ENCODE results near the gene MLIP. TPM values are rescaled to one million over a fixed set of nuclear protein-coding genes. Genes with fewer than 3 reads are reported as not detected.

The MLIP gene
- total RNA-seq, 2 experiments from 2014 or later: not detected

DNA sequence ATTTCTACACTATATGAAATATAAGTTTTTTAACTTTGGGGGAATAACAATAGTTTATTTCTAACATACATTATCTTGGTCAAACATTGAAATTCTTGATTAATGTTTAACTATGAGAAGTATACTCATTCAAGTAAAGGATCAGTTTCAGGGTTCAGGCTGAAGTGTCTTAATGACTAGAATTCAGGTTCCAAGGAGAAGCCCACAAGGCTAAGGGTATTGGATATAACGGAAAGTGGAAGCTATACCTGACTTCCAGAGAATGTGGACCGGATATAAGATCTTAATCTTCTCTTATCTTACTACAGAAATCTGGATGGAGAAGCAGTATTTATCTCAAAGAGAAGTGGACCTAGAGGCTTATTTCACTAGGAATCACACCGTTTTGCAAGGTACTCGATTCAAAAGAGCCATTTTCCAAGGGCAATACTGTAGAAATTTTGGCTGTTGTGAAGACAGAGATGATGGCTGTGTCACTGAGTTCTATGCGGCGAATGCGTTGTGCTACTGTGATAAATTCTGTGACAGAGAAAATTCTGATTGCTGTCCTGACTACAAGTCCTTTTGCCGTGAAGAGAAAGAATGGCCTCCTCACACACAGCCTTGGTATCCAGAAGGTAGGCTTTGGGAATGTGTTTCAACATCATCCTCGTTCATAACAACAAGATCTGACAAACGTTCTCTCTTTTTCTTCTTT is 197.2 kb downstream of the MLIP start, which contains the start of gene TINAG:
Gene TINAG (plus strand): TSS at position 153 of the 697 bp plus-strand sequence. CDS start 110 bp downstream, at position 263.
- ChIA-PET CTCF (no interaction called here), POLR2A (no interaction called here)
- H3K36me3 Mint-ChIP-seq: no peaks in the 10 kb centered on the region
- no peaks in the 10 kb centered on the region for H3K4me1 Mint-ChIP-seq (ENCODE audit: low read depth)
- no peak within 1 kb of the TSS for H3K27ac Mint-ChIP-seq
- intact Hi-C loops (cut with micrococcal nuclease): no loop called here
- no peak for DNase-seq
- H3K4me3 Mint-ChIP-seq: no peak within 1 kb of the TSS
- no peaks in the 10 kb centered on the region for H3K27me3 Mint-ChIP-seq
- no peaks in the 10 kb centered on the region for H3K9me3 Mint-ChIP-seq

GRCh38 chr6:54308986-54309315 is 197.7 kb downstream of the MLIP start:
- DNase-seq: no peak
- Mint-ChIP-seq H3K36me3 (no peaks in the 10 kb centered on the region), H3K27ac (no peak overlapping the region), H3K4me3 (no peak overlapping the region), H3K27me3 (no peaks in the 10 kb centered on the region), H3K9me3 (peaks cover 2% of the 10 kb centered on the region), H3K4me1 (ENCODE audit: low read depth) (no peaks in the 10 kb centered on the region)
- ChIA-PET POLR2A (no interaction called here), CTCF (no interaction called here)
- intact Hi-C loops (cut with micrococcal nuclease): no loop called here

DNA sequence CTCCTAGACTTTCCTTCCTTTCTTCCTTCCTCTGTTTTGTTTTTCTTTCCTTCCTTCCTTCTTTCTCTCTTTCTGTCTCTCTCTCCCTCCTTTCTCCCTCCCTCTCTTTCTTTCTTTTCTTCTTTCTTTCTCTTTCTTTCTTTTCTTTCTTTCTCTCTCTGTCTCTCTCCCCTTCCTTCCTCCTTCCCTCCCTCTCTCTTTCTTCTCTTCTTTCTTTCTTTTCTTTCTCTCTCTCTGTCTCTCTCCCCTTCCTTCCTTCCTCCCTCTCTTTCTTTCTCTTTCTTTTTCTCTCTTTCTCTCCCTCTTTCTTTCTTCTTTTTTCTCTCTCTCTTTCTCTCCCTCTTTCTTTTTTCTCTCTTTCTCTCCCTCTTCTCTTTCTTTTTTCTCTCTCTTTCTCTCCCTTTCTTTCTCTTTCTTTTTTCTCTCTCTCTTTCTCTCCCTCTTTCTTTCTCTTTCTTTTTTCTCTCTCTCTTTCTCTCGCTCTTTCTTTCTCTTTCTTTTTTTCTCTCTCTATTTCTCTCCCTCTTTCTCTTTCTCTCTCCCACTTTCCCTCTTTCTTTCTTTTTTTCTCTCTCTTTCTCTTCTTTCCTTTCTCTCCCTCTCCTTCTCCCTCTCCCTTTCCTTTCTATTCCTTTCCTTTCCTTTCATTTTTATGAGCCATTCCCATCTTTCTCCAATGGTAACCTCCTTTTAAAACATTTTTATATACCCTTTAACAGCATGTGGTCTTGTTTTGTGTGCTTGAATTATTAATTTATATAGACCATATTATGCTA is 199.3 kb downstream of the MLIP start:
- no peak overlapping the region for H3K4me3 Mint-ChIP-seq
- intact Hi-C loops (cut with micrococcal nuclease): no loop called here
- DNase-seq: no peak
- no peaks in the 10 kb centered on the region for H3K27me3 Mint-ChIP-seq
- no peak overlapping the region for H3K27ac Mint-ChIP-seq
- peaks cover 2% of the 10 kb centered on the region for H3K9me3 Mint-ChIP-seq
- CTCF ChIA-PET: no interaction called here
- no peaks in the 10 kb centered on the region for H3K36me3 Mint-ChIP-seq
- no peaks in the 10 kb centered on the region for H3K4me1 Mint-ChIP-seq (ENCODE audit: low read depth)
- POLR2A ChIA-PET: no interaction called here

DNA sequence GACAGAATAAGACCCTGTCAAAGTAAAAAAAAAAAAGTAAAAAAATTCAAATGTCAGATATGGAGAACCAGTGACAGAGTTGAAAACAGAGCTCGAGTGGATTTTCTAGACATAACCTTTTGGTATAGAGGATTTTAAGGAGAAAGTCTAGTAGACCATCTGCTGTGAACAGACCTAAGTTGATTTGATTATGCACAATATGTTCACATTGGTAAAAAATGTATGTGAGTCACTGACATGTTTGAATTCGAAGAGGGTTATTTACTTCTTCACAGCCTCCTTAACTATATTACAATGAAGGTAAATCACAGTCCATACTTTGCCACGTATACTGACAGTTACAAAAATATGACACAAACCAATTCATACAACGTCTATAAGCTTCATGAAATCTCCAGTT is 204.4 kb downstream of the MLIP start:
- Mint-ChIP-seq H3K27me3 (no peaks in the 10 kb centered on the region), H3K4me1 (ENCODE audit: low read depth) (no peaks in the 10 kb centered on the region), H3K36me3 (no peaks in the 10 kb centered on the region), H3K27ac (no peak overlapping the region), H3K4me3 (no peak overlapping the region), H3K9me3 (peaks cover 2% of the 10 kb centered on the region)
- ChIA-PET POLR2A (no interaction called here), CTCF (no interaction called here)
- intact Hi-C loops (cut with micrococcal nuclease): no loop called here
- DNase-seq: no peak

Other genes with a start within 250 kb of the MLIP start
- not detected for gene TINAG, start 197.0 kb downstream of the MLIP start, total RNA-seq

All from activated CD4-positive, alpha-beta memory T cell treated with anti-CD3 and anti-CD28 coated beads for 36 hours (primary cell).